Right lobe of liver (tissue), 4 donors: ENCODE measurements around the gene SARS2.

Experiments
- CTCF ChIP-seq, 4 donors: fragments of 200-600 bp in 3 of 4; fragments of 450-650 bp in 1 of 4; IDR thresholded peaks; one replicate each; pipeline versions ENCODE4 v1.5.1 to v1.8.0; 2016 to 2022; ENCODE audit warnings: antibody characterized with exemption in 4 of 4, mild to moderate bottlenecking in 2 of 4
- POLR2A ChIP-seq: fragments of 450-650 bp; IDR thresholded peaks from one replicate; pipeline ENCODE4 v1.6.1; 2017; ENCODE audit warnings: antibody characterized with exemption, mild to moderate bottlenecking
- donor health status: DM: no; HTN: no; CAD: no.
- donor health status: DM: no; HTN: no; CAD: no.
- donor health status: DM: no; HTN: yes; CAD: no.

GRCh38 chr19:38931521-38931793 lies 894 bp upstream of the SARS2 start:
- TF ChIP-seq CTCF (IDR thresholded peaks at IDR 0.05) (no peak), POLR2A (no peak)
